Sigmoid colon (tissue), 7 donors: ENCODE data around the gene CSF1R. TPM values are rescaled to one million over a fixed set of nuclear protein-coding genes. Genes with fewer than 3 reads are reported as not detected.

Experiments used
- DNase-seq: peaks from one replicate; pipeline ENCODE4 v3.0.0-alpha.2; 2019
- H3K27ac ChIP-seq, 4 donors: fragments of 200-600 bp; sonication (generic); one replicate each; pipeline ENCODE4 v1.5.1; 2016 to 2019; ENCODE audit warnings: mild to moderate bottlenecking in 1 of 4
- H3K27me3 ChIP-seq, 3 donors: fragments of 200-600 bp; sonication (generic); one replicate each; pipeline ENCODE4 v1.5.1; 2019; ENCODE audit warnings: mild to moderate bottlenecking in 1 of 3
- H3K36me3 ChIP-seq, 4 donors: fragments of 200-600 bp; sonication (generic); one replicate each; pipeline ENCODE4 v1.5.1; 2016 to 2019
- H3K4me1 ChIP-seq, 4 donors: fragments of 200-600 bp; sonication (generic); one replicate each; pipeline ENCODE4 v1.5.1; 2017 to 2019
- H3K4me3 ChIP-seq, 4 donors: fragments of 200-600 bp; sonication (generic); one replicate each; pipeline ENCODE4 v1.5.1; 2017 to 2019; ENCODE audit warnings: mild to moderate bottlenecking in 2 of 4, moderate library complexity in 1 of 4
- H3K9me3 ChIP-seq, 4 donors: fragments of 200-600 bp in 3 of 4; sonication (generic) in 3 of 4; one replicate each; pipeline versions ENCODE4 v1.5.1 to v1.6.1; 2013 to 2019
- CTCF ChIP-seq, 4 experiments: fragments of 450-650 bp in 3 of 4; fragments of 200-600 bp in 1 of 4; IDR thresholded peaks; one replicate each; pipeline ENCODE4 v1.5.1; 2016 to 2019; ENCODE audit warnings: antibody characterized with exemption in 4 of 4, mild to moderate bottlenecking in 3 of 4, moderate library complexity in 2 of 4
- EP300 ChIP-seq, 4 donors: sonication (generic); formaldehyde crosslinking; IDR thresholded peaks; one replicate each; pipeline ENCODE4 v1.6.1; 2017; ENCODE audit warnings: antibody characterized with exemption in 4 of 4
- POLR2A ChIP-seq, 2 donors: fragments of 450-650 bp; IDR thresholded peaks; one replicate each; pipeline ENCODE4 v1.6.1; 2016; ENCODE audit warnings: antibody characterized with exemption in 2 of 2, mild to moderate bottlenecking in 2 of 2, moderate library complexity in 2 of 2
- POLR2AphosphoS5 ChIP-seq, 4 donors: sonication (generic); formaldehyde crosslinking; IDR thresholded peaks; one replicate each; pipeline ENCODE4 v1.6.1; 2017; ENCODE audit warnings: antibody characterized with exemption in 4 of 4
- WGBS, 2 donors: extraction: QIAGEN DNeasy Blood & Tissue Kit; methylation state at CpG; one replicate each; pipeline ENCODE4 v1.1.7; 2013; 5-methylcytosine and 5-hydroxymethylcytosine counted together
- intact Hi-C: fragments of 100-400 bp; cut with DNase I; formaldehyde crosslinking; loops from one replicate; pipeline ENCODE4 v1.15.1; 2023
- polyA plus RNA-seq, 3 donors: library from polyadenylated mRNA; stranded (reverse); fragments of 200-250 nt; gene quantifications; one replicate each; pipeline ENCODE4 v1.2.3, GENCODE V29; 2013
- total RNA-seq, 4 donors: library from RNA; depleted of rRNA; stranded (reverse); fragments of >200 nt; gene quantifications; one replicate each; pipeline ENCODE4 v1.1.0, GENCODE V29; 2016
- donor health status: healthy with polysubstance abuse.
- donor health status: Bipolar disorder and iron deficiency.
- donor health status: healthy.

The CSF1R gene
- total and polyA plus RNA-seq, 7 donors: 10.8 to 44.4 (median 26.1) TPM

GRCh38 chr5:150114102-150114641, 27.8 kb upstream of the CSF1R start:
- WGBS, 2 donors: 90 to 92% methylated on average over 12 of the region's 12 CpGs
- H3K4me1 ChIP-seq: peaks cover 0 to 12% (median 0%) of the 10 kb centered on the region in 4 donors
- H3K4me3 ChIP-seq: no peak overlapping the region
- no peak overlapping the region for H3K27ac ChIP-seq
- TF ChIP-seq POLR2A (IDR thresholded peaks at IDR 0.05) (no peak), CTCF (IDR thresholded peaks at IDR 0.05) (no peak), POLR2AphosphoS5 (IDR thresholded peaks at IDR 0.05) (no peak), EP300 (IDR thresholded peaks at IDR 0.05) (no peak)
- intact Hi-C loops: no loop called here
- H3K9me3 ChIP-seq: no peaks in the 10 kb centered on the region
- no peak for DNase-seq
- no peaks in the 10 kb centered on the region for H3K27me3 ChIP-seq
- H3K36me3 ChIP-seq: peaks cover 0 to 41% (median 10%) of the 10 kb centered on the region in 4 donors

GRCh38 chr5:150113047-150113744, 26.8 kb upstream of the CSF1R start:
- Histone ChIP-seq H3K4me3 (no peak overlapping the region), H3K4me1 (peaks cover 0 to 12% (median 0%) of the 10 kb centered on the region in 4 donors), H3K36me3 (peaks cover 0 to 31% (median 1%) of the 10 kb centered on the region in 4 donors), H3K27me3 (no peaks in the 10 kb centered on the region), H3K9me3 (no peaks in the 10 kb centered on the region), H3K27ac (peak overlapping the region; percentile 23 to 36 (median 32))
- 77% methylated on average over 18 of the region's 18 CpGs for WGBS, 2 donors
- DNase-seq: peak; percentile 69
- intact Hi-C loops: no loop called here
- TF ChIP-seq CTCF (IDR thresholded peaks at IDR 0.05): no peak
- no peak for TF ChIP-seq POLR2AphosphoS5 (IDR thresholded peaks at IDR 0.05)
- no peak for TF ChIP-seq EP300 (IDR thresholded peaks at IDR 0.05)
- no peak for TF ChIP-seq POLR2A (IDR thresholded peaks at IDR 0.05)

GRCh38 chr5:150112201-150113046, 26.1 kb upstream of the CSF1R start:
- TF ChIP-seq CTCF (IDR thresholded peaks at IDR 0.05) (no peak), POLR2A (IDR thresholded peaks at IDR 0.05) (no peak), EP300 (IDR thresholded peaks at IDR 0.05) (no peak), POLR2AphosphoS5 (IDR thresholded peaks at IDR 0.05) (no peak)
- peaks cover 0 to 12% (median 0%) of the 10 kb centered on the region in 4 donors for H3K4me1 ChIP-seq
- no peaks in the 10 kb centered on the region for H3K27me3 ChIP-seq
- peak; percentile 85 for DNase-seq
- 78 to 81% methylated on average over 6 of the region's 6 CpGs for WGBS, 2 donors
- H3K27ac ChIP-seq: peak overlapping the region; percentile 23 to 36 (median 32)
- no peaks in the 10 kb centered on the region for H3K9me3 ChIP-seq
- H3K36me3 ChIP-seq: peaks cover 0 to 24% (median 0%) of the 10 kb centered on the region in 4 donors
- intact Hi-C loops: no loop called here
- H3K4me3 ChIP-seq: no peak overlapping the region

- peaks cover 0 to 12% (median 0%) of the 10 kb centered on the region in 4 donors for H3K4me1 ChIP-seq
- H3K4me3 ChIP-seq: no peak overlapping the region
- DNase-seq: no peak
- TF ChIP-seq CTCF (IDR thresholded peaks at IDR 0.05): no peak
- no peak for TF ChIP-seq EP300 (IDR thresholded peaks at IDR 0.05)
- no peak for TF ChIP-seq POLR2A (IDR thresholded peaks at IDR 0.05)
- no peak for TF ChIP-seq POLR2AphosphoS5 (IDR thresholded peaks at IDR 0.05)
- peak overlapping the region in 1 of 4 donors; percentile 33 for H3K27ac ChIP-seq
- no peaks in the 10 kb centered on the region for H3K9me3 ChIP-seq
- no peaks in the 10 kb centered on the region for H3K27me3 ChIP-seq
- peaks cover 0 to 14% (median 0%) of the 10 kb centered on the region in 4 donors for H3K36me3 ChIP-seq
- WGBS, 2 donors: 89 to 91% methylated on average over 8 of the region's 8 CpGs
- intact Hi-C loops: no loop called here
These were observed 24.8 kb upstream of the CSF1R start for GRCh38 chr5:150111122-150111521.
